ENCODE results near the gene FAHD2A. TPM values are rescaled to one million over a fixed set of nuclear protein-coding genes. Genes with fewer than 3 reads are reported as not detected.
A peak's percentile ranks its signal among the peaks of the same experiment; 100 is the strongest.

FAHD2A gene
- total RNA-seq, 3 donors from 2014 or later, result 19.3 to 50.1 (median 24.3) TPM

DNA sequence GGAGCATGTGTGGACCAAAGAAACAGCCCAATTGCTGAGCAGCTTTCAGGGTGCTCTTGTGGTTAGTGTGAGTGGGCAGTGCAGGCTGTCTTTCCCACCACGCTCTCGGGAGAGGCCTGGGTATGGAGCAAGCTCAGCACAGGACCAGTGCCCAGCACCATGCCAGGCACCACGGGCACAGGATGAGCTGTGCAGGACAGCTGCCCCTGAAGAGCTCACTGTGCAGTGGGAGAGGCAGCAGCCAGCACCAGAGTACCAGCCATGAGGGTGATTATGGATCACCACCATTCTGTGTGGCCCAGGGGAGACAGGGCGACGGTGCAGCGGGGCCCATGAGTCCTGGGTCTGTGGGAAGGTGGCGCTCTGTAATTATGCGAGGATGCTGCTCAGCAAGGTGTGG, 29.7 kb upstream of the FAHD2A start:
- H3K9me3 ChIP-seq, result peaks cover 0 to 8% of the 10 kb centered on the region in 2 donors
- intact Hi-C loops (cut with DNase I; ENCODE audit: low total_unique reads), result no loop called here
- H3K27me3 ChIP-seq, result no peaks in the 10 kb centered on the region
- TF ChIP-seq POLR2AphosphoS5 (IDR thresholded peaks at IDR 0.05) (no peak), POLR2A (IDR thresholded peaks at IDR 0.05) (no peak)
- TF ChIP-seq, protein P1, sequence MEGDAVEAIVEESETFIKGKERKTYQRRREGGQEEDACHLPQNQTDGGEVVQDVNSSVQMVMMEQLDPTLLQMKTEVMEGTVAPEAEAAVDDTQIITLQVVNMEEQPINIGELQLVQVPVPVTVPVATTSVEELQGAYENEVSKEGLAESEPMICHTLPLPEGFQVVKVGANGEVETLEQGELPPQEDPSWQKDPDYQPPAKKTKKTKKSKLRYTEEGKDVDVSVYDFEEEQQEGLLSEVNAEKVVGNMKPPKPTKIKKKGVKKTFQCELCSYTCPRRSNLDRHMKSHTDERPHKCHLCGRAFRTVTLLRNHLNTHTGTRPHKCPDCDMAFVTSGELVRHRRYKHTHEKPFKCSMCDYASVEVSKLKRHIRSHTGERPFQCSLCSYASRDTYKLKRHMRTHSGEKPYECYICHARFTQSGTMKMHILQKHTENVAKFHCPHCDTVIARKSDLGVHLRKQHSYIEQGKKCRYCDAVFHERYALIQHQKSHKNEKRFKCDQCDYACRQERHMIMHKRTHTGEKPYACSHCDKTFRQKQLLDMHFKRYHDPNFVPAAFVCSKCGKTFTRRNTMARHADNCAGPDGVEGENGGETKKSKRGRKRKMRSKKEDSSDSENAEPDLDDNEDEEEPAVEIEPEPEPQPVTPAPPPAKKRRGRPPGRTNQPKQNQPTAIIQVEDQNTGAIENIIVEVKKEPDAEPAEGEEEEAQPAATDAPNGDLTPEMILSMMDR (IDR thresholded peaks at IDR 0.05), result no peak
- no peaks in the 10 kb centered on the region for H3K36me3 ChIP-seq
- DNase-seq (ENCODE audit: low spot score in 2 of 2), result peak in 1 of 2 donors; percentile 25
- H3K27ac ChIP-seq, result no peak overlapping the region
- no peaks in the 10 kb centered on the region for H3K4me1 ChIP-seq
- H3K4me3 ChIP-seq, result no peak overlapping the region

DNA sequence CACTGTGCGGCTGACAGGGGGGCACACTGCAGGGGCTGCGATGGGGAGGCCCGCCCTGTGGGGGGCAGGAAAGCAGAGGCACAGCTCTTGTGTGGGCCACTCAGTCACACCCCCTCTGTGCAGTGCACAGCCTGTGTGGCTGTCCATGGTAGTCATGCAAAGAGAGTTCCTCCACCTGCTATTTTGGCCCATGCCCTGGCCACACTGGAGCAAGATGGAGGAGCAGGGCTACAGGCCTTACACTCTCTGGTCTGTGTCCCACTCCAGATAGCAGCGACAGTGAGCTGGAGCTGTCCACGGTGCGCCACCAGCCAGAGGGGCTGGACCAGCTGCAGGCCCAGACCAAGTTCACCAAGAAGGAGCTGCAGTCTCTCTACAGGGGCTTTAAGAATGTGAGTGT, 28.5 kb upstream of the FAHD2A start:
- Histone ChIP-seq H3K27me3 (no peaks in the 10 kb centered on the region), H3K9me3 (peaks cover 0 to 8% of the 10 kb centered on the region in 2 donors), H3K27ac (no peak overlapping the region), H3K4me1 (no peaks in the 10 kb centered on the region), H3K4me3 (no peak overlapping the region), H3K36me3 (no peaks in the 10 kb centered on the region)
- intact Hi-C loops (cut with DNase I; ENCODE audit: low total_unique reads), result no loop called here
- DNase-seq (ENCODE audit: low spot score in 2 of 2), result peak in 1 of 2 donors; percentile 24
- no peak for TF ChIP-seq POLR2AphosphoS5 (IDR thresholded peaks at IDR 0.05)
- TF ChIP-seq, protein P1 (IDR thresholded peaks at IDR 0.05), result no peak
- no peak for TF ChIP-seq POLR2A (IDR thresholded peaks at IDR 0.05)

DNA sequence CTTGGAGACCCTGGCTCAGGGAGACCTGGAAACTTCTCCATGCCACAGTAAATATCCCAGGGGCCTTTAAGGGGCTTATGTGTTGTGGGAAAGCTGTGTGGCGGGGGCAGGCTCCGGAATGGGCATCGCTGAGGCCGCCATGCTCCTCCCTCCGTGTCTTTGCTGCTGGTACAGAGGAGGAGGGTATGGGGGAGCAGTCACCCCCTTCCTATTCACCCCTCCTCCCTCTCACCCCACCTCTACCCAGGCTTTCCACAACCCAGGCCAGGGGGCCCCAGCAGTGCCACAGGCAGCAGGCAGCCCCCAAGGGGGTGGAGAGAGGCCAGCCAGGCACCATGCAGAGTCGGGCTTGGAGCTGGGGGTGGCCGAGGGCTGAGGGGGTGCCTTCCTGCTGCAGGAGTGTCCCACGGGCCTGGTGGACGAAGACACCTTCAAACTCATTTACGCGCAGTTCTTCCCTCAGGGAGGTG, 28.0 kb upstream of the FAHD2A start:
- DNase-seq (ENCODE audit: low spot score in 2 of 2), result no peak

DNA sequence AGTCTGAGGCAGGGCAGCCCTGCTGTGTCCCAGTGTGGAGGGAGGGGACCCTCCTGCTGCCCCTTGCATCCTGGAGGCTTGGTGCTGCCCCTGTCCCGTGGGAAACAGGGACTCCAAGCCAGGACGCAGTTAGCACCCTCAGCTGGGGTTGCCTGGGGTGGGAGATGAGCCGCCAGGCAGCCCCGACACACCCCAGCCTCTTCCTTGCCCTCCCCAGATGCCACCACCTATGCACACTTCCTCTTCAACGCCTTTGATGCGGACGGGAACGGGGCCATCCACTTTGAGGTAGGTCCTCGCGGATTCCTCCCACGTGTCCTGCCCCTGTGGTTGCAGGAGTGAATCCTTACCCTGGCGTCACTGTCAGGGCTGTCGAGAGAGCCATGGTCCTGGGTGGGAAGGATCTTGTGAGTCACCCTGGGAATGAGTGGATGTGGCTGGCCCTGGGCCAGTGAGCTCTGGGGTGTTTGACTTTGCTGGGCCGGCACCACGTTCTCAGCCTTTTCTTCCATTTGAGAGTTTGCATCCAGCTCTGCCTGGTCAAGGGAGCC, 27.5 kb upstream of the FAHD2A start:
- H3K36me3 ChIP-seq, result no peaks in the 10 kb centered on the region
- intact Hi-C loops (cut with DNase I; ENCODE audit: low total_unique reads), result no loop called here
- H3K9me3 ChIP-seq, result peaks cover 0 to 4% of the 10 kb centered on the region in 2 donors
- H3K27ac ChIP-seq, result no peak overlapping the region
- no peaks in the 10 kb centered on the region for H3K4me1 ChIP-seq
- no peak for TF ChIP-seq POLR2A (IDR thresholded peaks at IDR 0.05)
- TF ChIP-seq POLR2AphosphoS5 (IDR thresholded peaks at IDR 0.05), result no peak
- TF ChIP-seq, protein P1 (IDR thresholded peaks at IDR 0.05), result no peak
- DNase-seq (ENCODE audit: low spot score in 2 of 2), result peak in 1 of 2 donors; percentile 24
- no peaks in the 10 kb centered on the region for H3K27me3 ChIP-seq
- H3K4me3 ChIP-seq, result no peak overlapping the region

More for the DNA sequence above, 28.0 kb upstream of the FAHD2A start:
- no peaks in the 10 kb centered on the region for H3K27me3 ChIP-seq
- intact Hi-C loops (cut with DNase I; ENCODE audit: low total_unique reads), result no loop called here
- no peak overlapping the region for H3K4me3 ChIP-seq
- H3K36me3 ChIP-seq, result no peaks in the 10 kb centered on the region
- TF ChIP-seq, protein P1 (IDR thresholded peaks at IDR 0.05), result no peak
- no peak for TF ChIP-seq POLR2A (IDR thresholded peaks at IDR 0.05)
- TF ChIP-seq POLR2AphosphoS5 (IDR thresholded peaks at IDR 0.05), result no peak
- H3K9me3 ChIP-seq, result peaks cover 0 to 8% of the 10 kb centered on the region in 2 donors
- H3K4me1 ChIP-seq, result no peaks in the 10 kb centered on the region
- H3K27ac ChIP-seq, result no peak overlapping the region

DNA sequence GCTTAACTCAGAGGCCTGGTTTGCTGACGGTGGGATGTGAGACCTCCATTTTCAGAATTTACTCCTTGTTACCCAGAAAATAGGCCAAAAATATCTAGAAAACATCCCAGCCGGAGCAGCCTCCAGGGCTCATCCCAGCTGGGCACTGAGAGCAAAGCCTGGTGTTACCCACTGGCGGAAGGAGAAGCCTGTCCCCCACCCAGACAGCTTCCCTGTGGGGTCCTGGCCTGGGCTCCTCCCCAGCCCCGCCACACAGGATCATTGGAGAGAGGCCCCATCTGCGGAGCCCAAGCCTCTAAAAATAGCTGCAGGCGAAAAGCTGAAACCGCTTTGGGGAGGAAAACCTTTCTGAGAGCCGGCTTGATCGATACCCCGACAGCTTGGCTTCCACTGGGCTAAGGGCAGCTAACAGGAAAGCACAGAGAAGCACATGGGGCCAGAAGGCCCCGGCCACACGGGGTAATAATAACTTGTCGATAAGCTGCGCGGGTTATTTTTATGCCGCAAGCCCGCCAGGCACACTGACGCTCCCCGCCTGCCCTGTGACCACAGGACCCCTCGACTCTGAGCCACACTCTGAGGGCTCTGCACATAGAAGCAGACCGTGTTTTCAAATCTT, 26.9 kb upstream of the FAHD2A start:
- no peaks in the 10 kb centered on the region for H3K27me3 ChIP-seq
- no peaks in the 10 kb centered on the region for H3K36me3 ChIP-seq
- H3K4me3 ChIP-seq, result no peak overlapping the region
- no peak for TF ChIP-seq POLR2A (IDR thresholded peaks at IDR 0.05)
- TF ChIP-seq, protein P1 (IDR thresholded peaks at IDR 0.05), result no peak
- TF ChIP-seq POLR2AphosphoS5 (IDR thresholded peaks at IDR 0.05), result no peak
- no peak overlapping the region for H3K27ac ChIP-seq
- no peaks in the 10 kb centered on the region for H3K4me1 ChIP-seq
- no peaks in the 10 kb centered on the region for H3K9me3 ChIP-seq
- DNase-seq (ENCODE audit: low spot score in 2 of 2), result peak in 1 of 2 donors; percentile 14
- intact Hi-C loops (cut with DNase I; ENCODE audit: low total_unique reads), result no loop called here
